CD8-positive, alpha-beta memory T cell (primary cell): ENCODE results near the gene C1orf94. TPM values are rescaled to one million over a fixed set of nuclear protein-coding genes. Genes with fewer than 3 reads are reported as not detected.
A peak's percentile ranks its signal among the peaks of the same experiment; 100 is the strongest.

ENCODE experiments used
- CTCF ChIA-PET: fragments of 350-600 bp; sonication (Branson Sonifier 250); formaldehyde crosslinking; loops from one replicate; lab custom pipeline; 2021; ENCODE audit warnings: antibody characterized with exemption; lab: Charles Lee
- POLR2A ChIA-PET: fragments of 350-600 bp; sonication (Branson Sonifier 250); formaldehyde crosslinking; loops from one replicate; lab custom pipeline; 2021; ENCODE audit warnings: antibody characterized with exemption; lab: Charles Lee
- DNase-seq, 5 donors: peaks; one replicate each; pipeline versions ENCODE4 v3.0.0 to v3.0.0-alpha.2; 2020 to 2022; ENCODE audit warnings: mixed read lengths in 1 of 5
- H3K27ac ChIP-seq: one replicate; pipeline ENCODE4 v1.7.0; 2013; ENCODE audit warnings: low read depth, mild to moderate bottlenecking, low read length, moderate library complexity
- H3K27me3 ChIP-seq: 2 replicates; pipeline ENCODE4 v1.7.0; 2013; ENCODE audit warnings: low read length, mild to moderate bottlenecking; ENCODE audit not compliant: insufficient read depth, poor library complexity, severe bottlenecking
- H3K36me3 ChIP-seq: 2 replicates; pipeline ENCODE4 v1.7.0; 2013; ENCODE audit warnings: mild to moderate bottlenecking, low read length, moderate library complexity; ENCODE audit not compliant: insufficient read depth
- H3K4me1 ChIP-seq: 2 replicates; pipeline ENCODE4 v1.7.0; 2013; ENCODE audit warnings: mild to moderate bottlenecking, low read length, moderate library complexity; ENCODE audit not compliant: insufficient read depth
- H3K4me3 ChIP-seq: 2 replicates; pipeline ENCODE4 v1.7.0; 2013; ENCODE audit warnings: mild to moderate bottlenecking, low read length
- H3K9me3 ChIP-seq: 2 replicates; pipeline ENCODE4 v1.7.0; 2013; ENCODE audit warnings: mild to moderate bottlenecking, low read length
- H3K27ac Mint-ChIP-seq, 8 donors: one replicate each; pipeline ENCODE4 v1.8.0; 2020 to 2021; ENCODE audit warnings: mixed read lengths in 8 of 8, mild to moderate bottlenecking in 6 of 8, inconsistent platforms in 3 of 8, moderate library complexity in 3 of 8
- H3K27me3 Mint-ChIP-seq, 2 donors: one replicate each; pipeline ENCODE4 v1.8.0; 2020 to 2021; ENCODE audit warnings: mixed read lengths in 2 of 2, mild to moderate bottlenecking in 1 of 2, moderate library complexity in 1 of 2
- H3K36me3 Mint-ChIP-seq, 3 donors: one replicate each; pipeline ENCODE4 v1.8.0; 2020 to 2021; ENCODE audit warnings: mixed read lengths in 3 of 3, inconsistent platforms in 1 of 3, mild to moderate bottlenecking in 1 of 3
- H3K4me1 Mint-ChIP-seq, 3 donors: one replicate each; pipeline ENCODE4 v1.8.0; 2020 to 2021; ENCODE audit warnings: mixed read lengths in 3 of 3, inconsistent platforms in 1 of 3, mild to moderate bottlenecking in 1 of 3
- H3K4me3 Mint-ChIP-seq, 7 donors: one replicate each; pipeline ENCODE4 v1.8.0; 2020 to 2021; ENCODE audit warnings: mixed read lengths in 7 of 7, mild to moderate bottlenecking in 6 of 7, moderate library complexity in 4 of 7, inconsistent platforms in 2 of 7
- H3K9me3 Mint-ChIP-seq, 5 donors: one replicate each; pipeline ENCODE4 v1.8.0; 2020 to 2022; ENCODE audit warnings: mixed read lengths in 5 of 5, mild to moderate bottlenecking in 3 of 5, moderate library complexity in 2 of 5, inconsistent platforms in 1 of 5
- polyA plus RNA-seq: library from polyadenylated mRNA; unstranded; fragments of 300-500 nt; fragmentation: Illumina TruSeq; gene quantifications from one replicate; pipeline ENCODE4 v1.2.3, GENCODE V29; 2021
- total RNA-seq, 2 experiments: library from RNA; stranded (reverse); gene quantifications; one replicate each; pipeline ENCODE4 v1.2.3, GENCODE V29; 2021

The C1orf94 gene
- total and polyA plus RNA-seq, 3 experiments from 2014 or later = not detected

- Histone ChIP-seq H3K9me3 (no peaks in the 10 kb centered on the region), H3K27ac (no peak overlapping the region), H3K36me3 (no peaks in the 10 kb centered on the region), H3K4me1 (no peaks in the 10 kb centered on the region), H3K27me3 (no peaks in the 10 kb centered on the region), H3K4me3 (no peak overlapping the region)
- no peaks in the 10 kb centered on the region for H3K4me1 Mint-ChIP-seq
- POLR2A ChIA-PET = no interaction called here
- CTCF ChIA-PET = no interaction called here
- peaks cover 2 to 3% of the 10 kb centered on the region in 2 donors for H3K27me3 Mint-ChIP-seq
- no peak overlapping the region for H3K27ac Mint-ChIP-seq
- DNase-seq = no peak
- no peaks in the 10 kb centered on the region for H3K36me3 Mint-ChIP-seq
- H3K4me3 Mint-ChIP-seq = no peak overlapping the region
- no peaks in the 10 kb centered on the region for H3K9me3 Mint-ChIP-seq
These were observed 39.3 kb upstream of the C1orf94 start for GRCh38 chr1:34137411-34137810.

- Histone ChIP-seq H3K27ac (no peak overlapping the region), H3K4me1 (no peaks in the 10 kb centered on the region), H3K27me3 (no peaks in the 10 kb centered on the region), H3K36me3 (no peaks in the 10 kb centered on the region), H3K4me3 (no peak overlapping the region), H3K9me3 (no peaks in the 10 kb centered on the region)
- Mint-ChIP-seq H3K4me3 (no peak overlapping the region), H3K4me1 (no peaks in the 10 kb centered on the region), H3K27ac (no peak overlapping the region), H3K27me3 (peaks cover 3% of the 10 kb centered on the region in 2 donors), H3K9me3 (no peaks in the 10 kb centered on the region), H3K36me3 (no peaks in the 10 kb centered on the region)
- DNase-seq = no peak
- CTCF ChIA-PET = no interaction called here
- POLR2A ChIA-PET = no interaction called here
These were observed 36.6 kb upstream of the C1orf94 start for GRCh38 chr1:34140011-34140676.

- Mint-ChIP-seq H3K9me3 (no peaks in the 10 kb centered on the region), H3K4me1 (no peaks in the 10 kb centered on the region), H3K27ac (no peak overlapping the region), H3K27me3 (peaks cover 7 to 9% of the 10 kb centered on the region in 2 donors), H3K4me3 (no peak overlapping the region), H3K36me3 (no peaks in the 10 kb centered on the region)
- H3K9me3 ChIP-seq = no peaks in the 10 kb centered on the region
- no peaks in the 10 kb centered on the region for H3K4me1 ChIP-seq
- DNase-seq = no peak
- no peaks in the 10 kb centered on the region for H3K27me3 ChIP-seq
- no peaks in the 10 kb centered on the region for H3K36me3 ChIP-seq
- H3K4me3 ChIP-seq = no peak overlapping the region
- CTCF ChIA-PET = no interaction called here
- POLR2A ChIA-PET = no interaction called here
- no peak overlapping the region for H3K27ac ChIP-seq
These were observed 32.7 kb upstream of the C1orf94 start for GRCh38 chr1:34143975-34144374.

- no peaks in the 10 kb centered on the region for H3K36me3 ChIP-seq
- Mint-ChIP-seq H3K4me3 (no peak overlapping the region), H3K36me3 (no peaks in the 10 kb centered on the region), H3K4me1 (no peaks in the 10 kb centered on the region), H3K27me3 (peaks cover 9% of the 10 kb centered on the region in 2 donors), H3K27ac (no peak overlapping the region), H3K9me3 (no peaks in the 10 kb centered on the region)
- DNase-seq = no peak
- ChIA-PET POLR2A (no interaction called here), CTCF (no interaction called here)
- no peaks in the 10 kb centered on the region for H3K27me3 ChIP-seq
- no peaks in the 10 kb centered on the region for H3K9me3 ChIP-seq
- H3K4me3 ChIP-seq = no peak overlapping the region
- H3K27ac ChIP-seq = no peak overlapping the region
- H3K4me1 ChIP-seq = no peaks in the 10 kb centered on the region
These were observed 31.9 kb upstream of the C1orf94 start for GRCh38 chr1:34144766-34145165.

DNA sequence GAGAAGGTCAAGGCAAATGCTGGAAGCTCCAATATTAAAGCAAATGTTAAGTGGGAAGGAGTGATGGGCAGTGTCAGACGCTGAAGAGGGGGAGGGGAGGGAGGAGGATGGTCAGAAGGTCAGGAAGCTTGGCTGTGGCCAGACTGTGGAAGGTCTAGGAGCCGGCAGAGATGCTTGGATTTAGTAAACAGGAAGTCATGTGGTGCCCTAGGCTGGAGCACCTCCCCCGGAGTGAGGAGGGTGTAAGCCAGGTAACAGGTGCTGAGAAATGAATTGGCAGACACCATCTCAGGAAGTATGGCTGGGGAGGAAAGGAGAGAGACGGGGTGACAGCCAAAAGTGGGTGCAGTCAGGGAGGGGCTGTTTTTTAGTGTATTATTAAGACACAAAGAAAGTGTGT is 29.4 kb upstream of the C1orf94 start:
- Histone ChIP-seq H3K4me3 (no peak overlapping the region), H3K36me3 (no peaks in the 10 kb centered on the region), H3K4me1 (no peaks in the 10 kb centered on the region), H3K9me3 (no peaks in the 10 kb centered on the region), H3K27ac (no peak overlapping the region), H3K27me3 (no peaks in the 10 kb centered on the region)
- H3K9me3 Mint-ChIP-seq = no peaks in the 10 kb centered on the region
- H3K4me3 Mint-ChIP-seq = no peak overlapping the region
- H3K36me3 Mint-ChIP-seq = no peaks in the 10 kb centered on the region
- DNase-seq = no peak
- H3K27me3 Mint-ChIP-seq = peaks cover 9 to 10% of the 10 kb centered on the region in 2 donors
- CTCF ChIA-PET = no interaction called here
- H3K27ac Mint-ChIP-seq = no peak overlapping the region
- POLR2A ChIA-PET = no interaction called here
- no peaks in the 10 kb centered on the region for H3K4me1 Mint-ChIP-seq

- no peaks in the 10 kb centered on the region for H3K9me3 ChIP-seq
- no peaks in the 10 kb centered on the region for H3K4me1 ChIP-seq
- H3K9me3 Mint-ChIP-seq = no peaks in the 10 kb centered on the region
- H3K36me3 ChIP-seq = no peaks in the 10 kb centered on the region
- peaks cover 12 to 16% of the 10 kb centered on the region in 2 donors for H3K27me3 Mint-ChIP-seq
- POLR2A ChIA-PET = no interaction called here
- peak overlapping the region in 1 of 8 donors; percentile 27 for H3K27ac Mint-ChIP-seq
- H3K4me1 Mint-ChIP-seq = no peaks in the 10 kb centered on the region
- no peak for DNase-seq
- H3K4me3 Mint-ChIP-seq = no peak overlapping the region
- H3K27ac ChIP-seq = no peak overlapping the region
- H3K4me3 ChIP-seq = no peak overlapping the region
- CTCF ChIA-PET = no interaction called here
- no peaks in the 10 kb centered on the region for H3K27me3 ChIP-seq
- H3K36me3 Mint-ChIP-seq = no peaks in the 10 kb centered on the region
These were observed 27.2 kb upstream of the C1orf94 start for GRCh38 chr1:34149501-34149900.

- no peaks in the 10 kb centered on the region for H3K36me3 ChIP-seq
- H3K36me3 Mint-ChIP-seq = no peaks in the 10 kb centered on the region
- ChIA-PET CTCF (no interaction called here), POLR2A (no interaction called here)
- H3K4me3 ChIP-seq = no peak overlapping the region
- no peaks in the 10 kb centered on the region for H3K27me3 ChIP-seq
- no peaks in the 10 kb centered on the region for H3K4me1 Mint-ChIP-seq
- no peaks in the 10 kb centered on the region for H3K9me3 ChIP-seq
- H3K27me3 Mint-ChIP-seq = peaks cover 11 to 18% of the 10 kb centered on the region in 2 donors
- DNase-seq = no peak
- no peaks in the 10 kb centered on the region for H3K9me3 Mint-ChIP-seq
- H3K4me3 Mint-ChIP-seq = no peak overlapping the region
- no peak overlapping the region for H3K27ac ChIP-seq
- no peak overlapping the region for H3K27ac Mint-ChIP-seq
- no peaks in the 10 kb centered on the region for H3K4me1 ChIP-seq
These were observed 23.5 kb upstream of the C1orf94 start for GRCh38 chr1:34153246-34153645.

- Mint-ChIP-seq H3K27ac (no peak overlapping the region), H3K27me3 (peaks cover 23 to 44% of the 10 kb centered on the region in 2 donors)
These were observed 20.8 kb upstream of the C1orf94 start for GRCh38 chr1:34155860-34156259.

More at GRCh38 chr1:34155860-34156259, 20.8 kb upstream of the C1orf94 start:
- Histone ChIP-seq H3K36me3 (no peaks in the 10 kb centered on the region), H3K27me3 (no peaks in the 10 kb centered on the region), H3K27ac (no peak overlapping the region), H3K4me3 (no peak overlapping the region), H3K9me3 (no peaks in the 10 kb centered on the region), H3K4me1 (no peaks in the 10 kb centered on the region)
- Mint-ChIP-seq H3K36me3 (no peaks in the 10 kb centered on the region), H3K9me3 (no peaks in the 10 kb centered on the region), H3K4me3 (no peak overlapping the region), H3K4me1 (no peaks in the 10 kb centered on the region)
- ChIA-PET POLR2A (no interaction called here), CTCF (no interaction called here)
- DNase-seq = no peak
